ENCODE results near the gene FNBP1.
"Not testable (repeated sequence)": the region's sequence is repeated elsewhere in the genome, so short reads cannot be mapped to it uniquely, and the experiment has no call there.

- TF ChIP-seq CTCF (IDR thresholded peaks at IDR 0.05; ENCODE audit: low read depth, low read length, poor library complexity, severe bottlenecking); EZH2phosphoT487 (IDR thresholded peaks at IDR 0.05; ENCODE audit: borderline replicate concordance, low read length): not testable (repeated sequence)
Measured at GRCh38 chr9:129948626-129949025, 94.4 kb downstream of the FNBP1 start.

Data from DOHH2 (cell line).